ENCODE results near the gene C1QL2. TPM values are rescaled to one million over a fixed set of nuclear protein-coding genes. Genes with fewer than 3 reads are reported as not detected.

The C1QL2 gene
- total RNA-seq, 1 donor from 2014 or later = not detected

DNA sequence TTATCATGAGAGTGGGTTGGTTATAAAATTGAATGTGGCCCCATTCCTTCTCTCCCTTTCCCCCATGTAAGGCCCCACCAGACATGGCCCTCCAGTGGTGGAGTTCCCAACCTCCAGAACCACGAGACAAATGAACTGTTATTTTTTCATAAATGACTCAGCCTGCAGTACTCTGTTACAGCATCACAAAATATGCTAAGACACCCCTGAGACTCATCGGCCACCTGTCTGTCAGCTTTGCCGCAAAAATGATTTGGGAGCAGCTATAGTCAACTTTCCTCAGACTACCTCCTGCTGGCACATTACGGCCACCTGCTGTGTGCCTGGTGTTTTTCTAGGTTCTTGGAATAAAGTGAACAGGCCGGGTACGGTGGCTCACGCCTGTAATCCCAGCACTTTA is 21.4 kb upstream of the C1QL2 start:
- Mint-ChIP-seq H3K4me1 (ENCODE audit: unreplicated experiment) (peaks cover 11% of the 10 kb centered on the region), H3K4me3 (ENCODE audit: unreplicated experiment) (no peak overlapping the region), H3K27ac (ENCODE audit: unreplicated experiment) (no peak overlapping the region), H3K9me3 (ENCODE audit: unreplicated experiment) (no peaks in the 10 kb centered on the region), H3K27me3 (ENCODE audit: unreplicated experiment) (no peaks in the 10 kb centered on the region), H3K36me3 (ENCODE audit: unreplicated experiment) (no peaks in the 10 kb centered on the region)
- TF ChIP-seq, protein P1, sequence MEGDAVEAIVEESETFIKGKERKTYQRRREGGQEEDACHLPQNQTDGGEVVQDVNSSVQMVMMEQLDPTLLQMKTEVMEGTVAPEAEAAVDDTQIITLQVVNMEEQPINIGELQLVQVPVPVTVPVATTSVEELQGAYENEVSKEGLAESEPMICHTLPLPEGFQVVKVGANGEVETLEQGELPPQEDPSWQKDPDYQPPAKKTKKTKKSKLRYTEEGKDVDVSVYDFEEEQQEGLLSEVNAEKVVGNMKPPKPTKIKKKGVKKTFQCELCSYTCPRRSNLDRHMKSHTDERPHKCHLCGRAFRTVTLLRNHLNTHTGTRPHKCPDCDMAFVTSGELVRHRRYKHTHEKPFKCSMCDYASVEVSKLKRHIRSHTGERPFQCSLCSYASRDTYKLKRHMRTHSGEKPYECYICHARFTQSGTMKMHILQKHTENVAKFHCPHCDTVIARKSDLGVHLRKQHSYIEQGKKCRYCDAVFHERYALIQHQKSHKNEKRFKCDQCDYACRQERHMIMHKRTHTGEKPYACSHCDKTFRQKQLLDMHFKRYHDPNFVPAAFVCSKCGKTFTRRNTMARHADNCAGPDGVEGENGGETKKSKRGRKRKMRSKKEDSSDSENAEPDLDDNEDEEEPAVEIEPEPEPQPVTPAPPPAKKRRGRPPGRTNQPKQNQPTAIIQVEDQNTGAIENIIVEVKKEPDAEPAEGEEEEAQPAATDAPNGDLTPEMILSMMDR (IDR thresholded peaks at IDR 0.05) = no peak
- DNase-seq (ENCODE audit: extremely low spot score, unreplicated experiment) = no peak

DNA sequence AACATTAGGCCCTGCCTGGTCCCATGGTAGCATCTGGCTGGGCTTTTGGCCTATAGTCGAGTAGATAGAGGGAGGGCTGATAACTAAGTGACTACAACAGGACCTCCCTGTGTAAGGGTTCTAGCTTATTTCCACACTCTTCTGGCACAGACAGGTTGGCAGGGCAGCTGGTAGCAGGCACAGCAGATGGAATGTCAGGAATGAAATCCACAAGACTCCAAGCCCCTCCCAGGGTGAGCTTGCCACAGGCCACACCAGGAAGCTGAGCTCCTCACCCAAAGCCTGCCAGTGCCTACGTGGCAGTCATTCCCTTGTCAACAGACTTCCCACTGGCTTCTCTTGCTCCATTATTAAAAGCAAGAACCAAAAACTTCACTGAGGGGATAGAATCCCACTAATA is 20.7 kb upstream of the C1QL2 start:
- Mint-ChIP-seq H3K4me1 (ENCODE audit: unreplicated experiment) (peaks cover 11% of the 10 kb centered on the region), H3K9me3 (ENCODE audit: unreplicated experiment) (no peaks in the 10 kb centered on the region), H3K36me3 (ENCODE audit: unreplicated experiment) (no peaks in the 10 kb centered on the region), H3K4me3 (ENCODE audit: unreplicated experiment) (no peak overlapping the region), H3K27ac (ENCODE audit: unreplicated experiment) (no peak overlapping the region), H3K27me3 (ENCODE audit: unreplicated experiment) (no peaks in the 10 kb centered on the region)
- no peak for DNase-seq (ENCODE audit: extremely low spot score, unreplicated experiment)
- TF ChIP-seq, protein P1 (IDR thresholded peaks at IDR 0.05) = no peak

DNA sequence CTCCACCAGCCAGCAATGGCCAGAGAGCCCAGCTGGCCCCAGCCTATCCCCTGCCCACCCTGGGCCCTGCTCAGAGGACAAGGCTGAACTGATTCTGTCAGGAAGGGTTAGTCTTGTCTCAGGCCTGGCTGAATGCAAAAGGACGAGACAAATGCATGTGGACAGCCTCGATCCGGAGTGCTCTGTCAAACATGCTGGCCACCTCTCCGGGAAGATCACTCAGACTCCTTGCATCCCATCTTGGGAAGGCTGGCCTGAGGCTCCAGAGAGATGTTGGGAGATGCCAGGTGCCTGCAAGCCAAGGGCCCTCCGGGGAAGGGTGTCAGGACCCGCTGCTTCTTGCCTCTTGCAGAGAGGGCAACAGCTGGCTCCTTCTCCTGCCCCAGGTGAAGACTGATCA is 20.2 kb upstream of the C1QL2 start:
- Mint-ChIP-seq H3K9me3 (ENCODE audit: unreplicated experiment) (no peaks in the 10 kb centered on the region), H3K4me3 (ENCODE audit: unreplicated experiment) (no peak overlapping the region), H3K27me3 (ENCODE audit: unreplicated experiment) (no peaks in the 10 kb centered on the region), H3K36me3 (ENCODE audit: unreplicated experiment) (no peaks in the 10 kb centered on the region), H3K27ac (ENCODE audit: unreplicated experiment) (no peak overlapping the region), H3K4me1 (ENCODE audit: unreplicated experiment) (peaks cover 11% of the 10 kb centered on the region)
- TF ChIP-seq, protein P1 (IDR thresholded peaks at IDR 0.05) = no peak
- DNase-seq (ENCODE audit: extremely low spot score, unreplicated experiment) = no peak

DNA sequence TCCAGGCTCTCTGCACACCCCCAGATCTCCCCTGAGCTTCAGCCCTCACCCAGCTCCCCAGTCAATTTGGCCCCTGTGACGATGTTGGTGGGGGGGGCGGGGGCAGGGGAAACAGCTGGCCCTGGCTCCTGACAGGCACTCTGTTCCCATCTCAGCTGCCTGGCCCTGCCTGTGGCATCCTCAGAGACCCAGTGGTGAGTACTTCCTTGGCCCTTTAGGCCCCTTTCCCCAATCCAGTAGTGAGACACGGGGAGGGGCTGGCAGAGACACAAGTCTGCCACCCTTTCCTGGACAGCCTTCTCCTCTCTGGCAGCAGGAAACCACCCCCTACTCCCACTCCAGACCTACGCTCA is 19.3 kb upstream of the C1QL2 start:
- Mint-ChIP-seq H3K27ac (ENCODE audit: unreplicated experiment) (no peak overlapping the region), H3K4me3 (ENCODE audit: unreplicated experiment) (no peak overlapping the region), H3K27me3 (ENCODE audit: unreplicated experiment) (no peaks in the 10 kb centered on the region), H3K9me3 (ENCODE audit: unreplicated experiment) (no peaks in the 10 kb centered on the region), H3K4me1 (ENCODE audit: unreplicated experiment) (peaks cover 11% of the 10 kb centered on the region), H3K36me3 (ENCODE audit: unreplicated experiment) (no peaks in the 10 kb centered on the region)
- DNase-seq (ENCODE audit: extremely low spot score, unreplicated experiment) = no peak
- TF ChIP-seq, protein P1 (IDR thresholded peaks at IDR 0.05) = no peak

DNA sequence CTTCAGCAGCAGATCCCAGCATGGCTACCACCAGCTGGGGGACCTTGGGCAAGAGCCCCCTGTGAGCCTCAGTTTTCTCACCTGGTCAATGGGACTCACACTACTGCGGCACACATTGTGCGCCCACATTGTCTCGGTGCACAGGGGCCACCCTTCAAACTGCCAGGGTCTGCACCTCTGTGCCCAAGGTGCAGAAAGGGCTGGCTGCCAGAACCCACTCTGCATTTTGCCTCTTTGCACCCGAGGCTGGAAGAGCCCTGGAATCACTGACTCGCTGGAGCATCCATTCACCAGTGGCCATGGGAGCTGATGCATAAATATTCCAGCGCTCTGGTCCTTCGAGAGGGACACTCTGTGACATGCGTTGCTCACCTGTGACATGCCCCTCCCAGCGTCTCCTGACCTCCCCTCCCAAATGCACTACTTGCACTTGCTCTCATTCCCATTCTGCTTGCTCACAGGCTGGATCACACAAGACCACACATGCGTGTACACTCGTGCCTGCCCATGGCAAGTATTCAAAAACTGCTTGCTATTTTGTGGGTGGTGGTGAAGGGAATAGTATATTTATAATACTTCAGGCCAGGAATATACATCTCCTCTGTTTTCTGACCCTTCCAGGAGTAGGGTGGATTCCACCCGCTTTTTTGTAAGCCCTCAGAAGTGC is 18.8 kb upstream of the C1QL2 start:
- peaks cover 11% of the 10 kb centered on the region for H3K4me1 Mint-ChIP-seq (ENCODE audit: unreplicated experiment)
- no peak overlapping the region for H3K4me3 Mint-ChIP-seq (ENCODE audit: unreplicated experiment)
- no peaks in the 10 kb centered on the region for H3K9me3 Mint-ChIP-seq (ENCODE audit: unreplicated experiment)
- H3K27ac Mint-ChIP-seq (ENCODE audit: unreplicated experiment) = no peak overlapping the region
- H3K36me3 Mint-ChIP-seq (ENCODE audit: unreplicated experiment) = no peaks in the 10 kb centered on the region
- no peak for DNase-seq (ENCODE audit: extremely low spot score, unreplicated experiment)
- no peaks in the 10 kb centered on the region for H3K27me3 Mint-ChIP-seq (ENCODE audit: unreplicated experiment)
- TF ChIP-seq, protein P1 (IDR thresholded peaks at IDR 0.05) = no peak

All from osteocyte (in vitro differentiated cells).